ENCODE results near the gene CELA2A.
"Not testable (repeated sequence)": the region's sequence is repeated elsewhere in the genome, so short reads cannot be mapped to it uniquely, and the experiment has no call there.

The CELA2A gene

GRCh38 chr1:15425521-15425920 lies 31.0 kb upstream of the CELA2A start:
- DNase-seq (ENCODE audit: low read depth): no peak

- no peak for DNase-seq (ENCODE audit: low read depth)
Observed at GRCh38 chr1:15425958-15426357, 30.6 kb upstream of the CELA2A start.

DNA sequence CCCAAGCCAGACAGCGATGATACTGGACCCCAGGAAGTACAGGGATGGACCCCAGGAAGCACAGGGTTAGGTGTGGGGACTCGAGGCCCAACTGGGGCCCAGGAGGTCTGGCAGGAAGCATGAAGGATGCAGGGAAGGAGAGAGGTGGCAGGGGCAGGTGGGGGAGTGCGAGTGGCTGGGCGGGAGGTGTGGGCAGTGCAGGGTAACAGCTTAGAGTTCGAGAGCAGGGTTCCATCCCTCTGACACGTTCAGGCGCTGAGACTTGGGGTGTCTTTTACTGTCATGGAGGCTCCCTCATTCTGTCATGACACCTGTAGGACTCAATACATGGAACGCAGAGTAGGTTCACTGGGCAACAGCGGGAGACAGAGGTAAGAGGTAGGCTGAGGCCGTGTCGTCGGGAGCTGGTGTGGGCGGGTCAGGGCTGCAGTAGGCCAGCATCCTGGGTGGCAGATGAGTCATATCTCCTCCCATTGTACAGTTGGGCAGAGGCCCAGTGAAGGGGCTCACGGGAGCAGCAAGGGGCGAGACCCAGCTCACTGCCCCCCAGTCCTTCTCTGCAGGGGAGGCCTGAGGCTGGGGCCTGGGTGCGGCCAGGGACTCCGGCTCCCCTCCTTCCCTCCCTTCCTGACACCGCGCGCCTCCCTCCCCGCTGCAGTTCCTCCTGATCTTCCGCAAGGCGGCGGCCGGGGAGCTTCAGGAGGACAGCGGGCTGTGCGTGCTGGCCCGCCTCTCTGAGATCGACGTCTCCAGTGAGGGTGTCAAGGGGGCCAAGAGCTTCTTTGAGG lies 29.8 kb upstream of the CELA2A start:
- DNase-seq (ENCODE audit: low read depth): no peak

DNA sequence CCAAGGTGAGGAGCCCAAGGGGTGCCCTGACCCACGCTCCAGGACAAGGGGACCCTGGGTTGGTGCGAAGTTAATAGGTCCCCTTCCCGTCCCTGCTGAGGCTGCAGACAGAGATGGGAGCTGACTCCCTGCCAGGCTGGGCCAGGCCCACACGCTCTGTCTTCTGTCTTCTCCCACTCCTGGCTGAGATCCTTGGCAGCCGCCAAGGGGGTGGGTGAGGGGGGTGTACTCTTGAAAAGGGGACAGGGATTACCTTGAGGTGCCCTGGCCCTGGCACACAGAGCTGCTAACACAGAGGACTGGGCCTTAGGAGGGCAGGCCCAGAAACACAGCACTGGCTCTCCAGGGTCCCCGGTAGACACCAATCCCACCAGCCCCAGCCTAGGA lies 29.3 kb upstream of the CELA2A start:
- DNase-seq (ENCODE audit: low read depth): no peak

DNA sequence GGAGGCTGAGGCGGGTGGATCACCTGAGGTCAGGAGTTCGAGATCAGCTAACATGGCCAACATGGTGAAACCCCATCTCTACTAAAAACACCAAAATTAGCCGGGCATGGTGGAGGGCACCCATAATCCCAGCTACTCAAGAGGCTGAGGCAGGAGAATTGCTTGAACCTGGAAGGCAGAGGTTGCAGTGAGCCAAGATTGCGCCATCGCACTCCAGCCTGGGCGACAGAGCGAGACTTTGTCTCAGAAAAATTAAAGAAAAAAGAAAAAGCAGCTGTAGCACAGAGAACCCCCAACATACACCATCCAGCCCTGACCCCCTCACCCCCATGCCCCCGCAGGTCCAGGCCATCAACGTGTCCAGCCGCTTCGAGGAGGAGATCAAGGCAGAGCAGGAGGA lies 28.3 kb upstream of the CELA2A start:
- not testable (repeated sequence) for DNase-seq (ENCODE audit: low read depth)

DNA sequence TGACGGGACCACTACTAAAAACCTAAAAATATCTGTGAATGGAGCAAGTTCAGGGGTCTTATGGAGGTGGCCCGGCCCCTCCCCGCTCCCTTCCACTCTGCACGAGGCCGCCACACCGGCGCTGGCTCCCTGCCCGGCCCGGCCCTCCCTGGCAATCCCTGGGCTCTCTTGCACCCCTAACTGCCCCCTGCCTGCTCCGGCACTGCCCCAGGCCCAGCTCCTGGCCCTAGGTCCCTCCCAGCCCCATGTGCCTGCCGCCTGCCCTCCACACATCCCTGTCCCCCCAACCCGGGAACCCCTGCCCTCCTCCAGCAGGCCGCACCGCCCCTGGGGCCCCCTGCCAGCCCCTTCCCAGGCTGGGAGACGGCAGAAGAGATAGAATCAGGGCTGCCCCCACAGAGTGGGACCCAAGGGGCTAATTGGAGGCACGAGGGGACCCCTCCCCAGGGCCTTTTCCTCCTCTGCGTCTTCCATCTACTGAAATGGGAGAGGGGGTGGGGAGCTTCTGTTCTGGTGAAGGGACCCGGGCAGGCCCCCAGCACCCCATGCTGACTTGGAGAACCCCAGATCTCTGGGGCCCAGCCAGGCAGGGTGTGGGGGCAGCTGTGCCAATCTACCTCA lies 27.6 kb upstream of the CELA2A start:
- DNase-seq (ENCODE audit: low read depth): no peak

DNA sequence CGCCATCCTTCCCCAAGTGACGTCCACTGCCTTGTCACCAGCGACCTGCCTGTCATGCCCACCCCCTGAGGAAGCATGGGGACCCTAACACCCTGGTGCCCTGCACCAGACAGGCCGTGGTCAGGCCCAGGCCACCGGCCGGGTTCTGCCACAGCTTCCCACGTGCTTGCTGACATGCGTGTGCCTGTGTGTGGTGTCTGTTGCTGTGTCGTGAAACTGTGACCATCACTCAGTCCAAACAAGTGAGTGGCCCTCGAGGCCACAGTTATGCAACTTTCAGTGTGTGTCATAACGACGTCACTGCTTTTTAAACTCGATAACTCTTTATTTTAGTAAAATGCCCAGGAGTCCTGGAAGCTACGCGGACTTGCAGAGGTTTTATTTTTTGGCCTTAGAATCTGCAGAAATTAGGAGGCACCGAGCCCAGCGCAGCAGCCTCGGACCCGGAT lies 26.8 kb upstream of the CELA2A start:
- DNase-seq (ENCODE audit: low read depth): no peak

- peak; percentile 61 for DNase-seq (ENCODE audit: low read depth)
Observed at GRCh38 chr1:15430787-15431570, 25.6 kb upstream of the CELA2A start.

GRCh38 chr1:15431571-15431948 lies 25.0 kb upstream of the CELA2A start:
- no peak for DNase-seq (ENCODE audit: low read depth)

DNA sequence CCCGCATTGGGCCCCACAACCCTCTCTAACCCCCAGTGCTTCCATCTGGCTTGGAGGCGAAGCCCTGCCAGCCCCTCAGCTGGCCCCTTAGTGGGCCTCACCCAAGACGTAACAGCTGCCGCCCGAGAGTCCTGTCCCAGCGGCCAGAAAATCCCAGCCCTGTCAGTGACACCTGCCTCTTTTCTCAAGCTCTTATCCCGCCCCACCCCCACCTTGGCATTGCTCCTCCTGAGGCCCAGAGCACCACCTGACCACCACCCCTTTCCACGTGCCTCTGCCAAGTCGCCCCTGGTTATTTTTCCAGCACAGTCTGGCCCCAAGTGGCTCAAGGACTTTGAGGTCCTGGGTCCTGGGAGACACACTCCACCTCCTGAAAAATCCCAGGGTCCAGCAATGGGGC lies 24.2 kb upstream of the CELA2A start:
- DNase-seq (ENCODE audit: low read depth): no peak

- DNase-seq (ENCODE audit: low read depth): no peak
Observed at GRCh38 chr1:15433471-15433870, 23.1 kb upstream of the CELA2A start.

DNA sequence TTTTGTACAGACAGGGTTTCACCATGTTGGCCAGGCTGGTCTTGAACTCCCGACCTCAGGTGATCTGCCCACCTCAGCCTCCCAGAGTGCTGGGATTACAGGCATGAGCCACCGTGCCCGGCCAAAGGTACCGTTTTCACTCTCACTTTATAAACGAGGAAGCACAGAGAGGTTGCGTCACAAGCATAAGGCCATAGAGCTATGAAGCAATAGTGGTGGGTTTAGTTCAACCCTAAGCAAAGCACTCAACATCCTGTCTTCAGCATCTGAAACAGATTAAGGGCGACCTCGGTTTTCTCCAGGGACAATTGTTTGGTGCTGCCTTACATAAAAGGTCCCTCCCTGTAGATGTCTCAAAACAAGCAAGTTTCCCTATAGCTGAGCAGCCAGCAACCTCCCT lies 21.8 kb upstream of the CELA2A start:
- not testable (repeated sequence) for DNase-seq (ENCODE audit: low read depth)

DNA sequence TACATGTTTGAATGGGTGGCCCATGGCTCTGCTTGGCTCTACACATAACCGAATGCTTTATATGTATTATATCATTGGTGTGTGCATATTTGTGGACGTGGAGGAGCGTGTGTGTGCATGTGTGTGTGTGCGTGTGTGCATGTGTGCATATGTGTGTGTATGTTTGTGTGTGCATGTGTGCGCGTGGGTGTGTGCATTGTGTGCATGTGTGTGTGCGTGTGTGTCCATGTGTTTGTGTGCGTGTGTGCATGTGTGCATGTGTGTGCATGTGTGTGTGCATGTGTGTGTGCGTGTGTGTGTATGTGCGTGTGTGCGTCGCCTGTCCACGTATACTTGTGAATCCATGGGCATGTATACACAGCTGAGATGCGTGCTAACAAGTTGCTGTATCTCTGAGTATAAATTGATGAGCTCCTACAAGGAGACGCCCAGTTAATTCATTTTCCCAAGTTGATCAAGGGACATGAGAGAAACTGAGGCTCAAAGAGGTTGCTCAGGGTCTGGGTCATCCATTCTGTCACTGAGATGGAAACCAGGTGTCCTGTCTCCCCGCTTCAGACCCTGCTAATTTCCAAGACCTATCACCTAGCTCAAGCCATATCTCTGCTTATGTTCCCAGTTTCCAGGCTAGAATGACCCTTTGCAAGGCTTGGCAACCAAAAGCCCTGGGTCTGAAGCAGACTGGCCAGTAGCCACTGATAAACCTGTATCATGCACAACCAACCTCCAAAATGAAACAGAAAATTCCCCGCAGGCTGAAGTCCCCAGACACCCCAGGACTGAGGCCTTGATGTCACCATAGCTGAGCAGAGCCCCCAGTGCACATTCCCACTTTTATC lies 21.1 kb upstream of the CELA2A start:
- DNase-seq (ENCODE audit: low read depth): no peak

DNA sequence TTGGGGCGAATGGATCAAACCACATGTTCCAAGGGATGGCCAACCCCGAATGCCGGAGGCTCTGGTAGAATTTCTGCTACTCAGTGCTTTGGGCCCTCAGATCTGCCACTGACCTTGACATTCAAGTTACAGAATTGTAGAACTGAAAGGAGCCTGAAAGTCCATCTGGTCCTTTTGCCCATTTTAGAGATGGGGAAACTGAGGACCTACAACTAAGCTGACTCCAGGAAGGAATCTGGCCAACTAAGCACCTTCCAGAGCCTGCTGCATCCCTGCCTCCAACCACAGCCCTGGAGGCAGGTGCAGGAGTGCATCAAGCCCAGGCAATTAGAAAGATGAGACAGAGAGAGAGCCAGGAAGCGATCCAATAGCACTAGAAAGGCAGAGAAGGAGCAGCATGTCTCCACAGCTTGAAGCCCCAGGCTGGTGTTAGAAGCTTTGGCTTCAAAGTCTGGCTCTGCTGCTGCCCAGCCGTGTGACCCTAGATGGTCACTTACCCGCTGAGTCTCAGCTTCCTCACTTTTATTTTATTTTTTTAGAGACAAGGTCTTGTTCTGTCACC lies 19.6 kb upstream of the CELA2A start:
- no peak for DNase-seq (ENCODE audit: low read depth)

DNA sequence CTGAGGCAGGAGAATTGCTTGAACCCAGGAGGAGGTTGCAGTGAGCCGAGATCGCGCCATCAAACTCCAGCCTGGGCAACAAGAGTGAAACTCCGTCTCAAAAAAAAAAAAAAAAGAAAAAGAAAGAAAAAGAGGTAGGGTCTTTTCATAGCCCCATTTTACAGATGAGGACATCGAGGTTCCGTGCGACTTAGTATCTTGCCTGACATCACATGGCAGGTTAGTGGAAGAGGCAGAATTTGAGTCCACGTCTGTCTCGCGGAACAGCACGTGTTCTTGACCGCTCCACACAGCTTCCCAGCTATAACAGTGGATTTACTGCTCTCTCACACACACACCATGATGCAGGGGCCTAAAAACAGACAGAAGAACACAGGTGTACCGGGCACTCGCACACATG lies 17.2 kb upstream of the CELA2A start:
- no peak for DNase-seq (ENCODE audit: low read depth)

DNA sequence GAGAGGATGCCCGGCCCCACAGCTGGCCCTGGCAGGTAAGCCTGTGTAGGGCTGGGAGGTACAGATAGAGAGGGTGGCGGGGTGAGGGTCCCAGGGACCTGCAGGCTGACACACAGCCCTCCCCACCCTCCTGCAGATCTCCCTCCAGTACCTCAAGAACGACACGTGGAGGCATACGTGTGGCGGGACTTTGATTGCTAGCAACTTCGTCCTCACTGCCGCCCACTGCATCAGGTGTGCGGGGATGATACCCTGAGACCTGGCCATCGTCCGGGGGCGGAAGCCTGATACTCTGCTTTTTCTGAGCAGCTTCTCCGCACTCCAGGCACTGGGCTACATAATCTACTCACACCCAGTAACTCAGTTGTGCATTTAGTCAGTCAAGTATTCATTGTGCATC lies 16.2 kb upstream of the CELA2A start:
- no peak for DNase-seq (ENCODE audit: low read depth)

DNA sequence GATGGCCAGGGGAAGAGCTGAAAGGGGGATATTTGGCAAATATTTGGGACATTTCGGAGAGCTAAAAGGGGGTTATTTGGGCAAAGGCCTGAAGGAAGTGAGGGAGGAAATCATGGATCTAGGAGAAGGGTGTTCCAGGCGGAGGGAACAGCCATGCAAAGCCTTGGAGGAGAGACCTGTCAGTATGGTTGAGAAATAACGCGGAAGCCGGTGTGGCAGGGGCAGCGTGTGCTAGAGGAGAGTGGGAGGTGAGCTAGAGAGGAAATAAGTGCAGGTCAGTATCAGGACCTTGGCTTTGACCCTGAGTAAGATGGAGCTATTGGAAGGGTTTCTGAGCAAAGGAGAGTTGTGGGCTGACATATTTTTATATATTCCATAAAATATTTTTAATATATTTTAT lies 15.3 kb upstream of the CELA2A start:
- no peak for DNase-seq (ENCODE audit: low read depth)

- DNase-seq (ENCODE audit: low read depth): no peak
Observed at GRCh38 chr1:15442119-15442518, 14.4 kb upstream of the CELA2A start.

DNA sequence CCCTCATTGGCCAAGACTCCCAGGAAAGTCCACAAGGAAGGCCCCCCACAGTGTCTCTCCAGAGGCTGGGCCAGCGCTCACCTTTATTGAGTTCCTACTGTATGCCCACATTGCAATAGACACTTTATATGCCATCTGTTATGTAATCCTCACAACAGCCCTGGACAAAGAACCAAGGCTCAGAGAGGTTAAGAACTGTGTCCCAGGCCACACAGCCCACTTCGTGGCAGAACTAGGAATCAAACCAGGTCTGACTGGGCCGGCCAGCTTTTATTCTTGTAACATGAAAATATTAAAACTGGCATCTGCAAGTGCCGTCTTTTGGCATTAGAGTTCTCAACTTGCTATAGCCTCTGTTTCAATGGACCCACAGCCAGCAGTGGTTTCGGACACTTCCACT lies 13.8 kb upstream of the CELA2A start:
- no peak for DNase-seq (ENCODE audit: low read depth)

DNA sequence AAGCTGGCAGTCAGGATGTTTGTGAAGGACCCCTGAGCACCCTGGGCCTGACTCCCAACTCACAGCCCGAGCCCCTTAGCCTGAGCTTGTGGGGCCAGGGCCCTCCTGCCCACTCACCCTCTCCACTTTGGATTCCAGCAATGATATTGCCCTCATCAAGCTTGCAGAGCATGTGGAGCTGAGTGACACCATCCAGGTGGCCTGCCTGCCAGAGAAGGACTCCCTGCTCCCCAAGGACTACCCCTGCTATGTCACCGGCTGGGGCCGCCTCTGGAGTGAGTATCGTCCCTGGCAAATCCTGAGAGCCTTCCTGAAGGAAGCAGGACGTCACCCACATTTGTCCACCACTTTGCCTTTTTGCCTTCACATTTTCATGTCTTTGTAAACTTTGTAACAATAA lies 13.3 kb upstream of the CELA2A start:
- DNase-seq (ENCODE audit: low read depth): no peak

DNA sequence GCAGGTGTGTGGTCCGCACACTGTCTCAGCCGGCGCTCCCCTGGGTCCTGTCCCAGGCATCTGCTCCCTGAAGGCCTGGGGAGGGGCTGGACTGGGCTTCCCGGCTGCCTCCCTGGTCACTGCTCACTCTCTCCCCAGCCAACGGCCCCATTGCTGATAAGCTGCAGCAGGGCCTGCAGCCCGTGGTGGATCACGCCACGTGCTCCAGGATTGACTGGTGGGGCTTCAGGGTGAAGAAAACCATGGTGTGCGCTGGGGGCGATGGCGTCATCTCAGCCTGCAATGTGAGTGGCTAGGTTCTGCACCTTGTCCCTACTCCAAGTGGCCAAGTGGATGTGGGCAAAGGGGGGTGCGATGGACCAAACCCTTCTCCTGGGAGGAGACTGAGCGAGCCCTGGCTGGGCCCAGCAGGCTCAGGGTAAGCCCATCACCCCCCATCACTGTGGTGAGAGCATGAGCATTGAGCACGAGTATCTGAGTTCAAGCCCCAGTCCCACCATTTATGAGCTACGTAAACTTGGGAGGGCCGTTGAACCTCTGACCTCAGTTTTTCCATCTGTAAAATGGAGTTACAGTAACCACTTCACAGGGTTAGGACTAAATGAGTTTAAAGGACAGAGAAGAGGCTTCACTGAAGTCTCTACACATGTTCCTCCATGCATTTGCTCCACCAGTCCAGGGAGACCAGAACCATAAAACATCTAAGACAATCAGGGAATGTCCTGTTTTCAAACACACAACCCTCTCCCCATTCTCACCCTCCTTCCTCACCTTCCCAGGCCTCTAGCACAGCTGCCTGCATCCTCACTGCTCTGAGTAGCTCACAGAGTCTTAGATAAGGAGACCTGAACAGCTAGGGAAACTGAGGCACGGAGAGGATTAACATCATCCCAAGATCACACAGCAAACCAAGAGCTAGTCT lies 11.8 kb upstream of the CELA2A start:
- no peak for DNase-seq (ENCODE audit: low read depth)
